Measurements from ENCODE around the gene MEG3.

Gene MEG3

DNA sequence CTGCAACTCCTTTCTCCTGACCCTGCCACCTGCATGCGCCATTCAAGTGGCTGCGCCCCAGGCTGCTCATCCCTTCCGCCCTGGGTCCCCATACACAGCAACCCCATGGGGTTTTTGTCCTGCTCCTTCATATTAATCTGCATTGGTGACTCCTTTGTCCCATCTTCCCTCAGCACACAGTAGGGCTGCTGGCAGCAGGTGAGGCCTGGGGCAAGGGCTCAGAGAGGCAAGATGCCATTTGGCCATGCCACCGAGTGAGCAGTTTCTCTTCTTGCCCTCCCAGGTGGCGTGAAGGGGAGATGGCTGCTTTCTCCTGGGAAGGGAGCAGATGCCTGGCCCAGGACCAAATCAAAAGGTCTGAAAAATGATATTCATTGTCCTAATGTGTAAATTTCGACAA lies 68.5 kb downstream of the MEG3 start:
- Histone ChIP-seq H3K9ac (no peak overlapping the region), H3K27me3 (ENCODE audit: control insufficient read depth, insufficient read depth, low read length) (no peaks in the 10 kb centered on the region), H3K27ac (no peak overlapping the region), H3K4me1 (no peaks in the 10 kb centered on the region), H3K4me3 (ENCODE audit: low read depth, low read length) (no peak overlapping the region), H3K79me2 (no peaks in the 10 kb centered on the region), H3K36me3 (ENCODE audit: control insufficient read depth, insufficient read depth, low read length) (no peaks in the 10 kb centered on the region), H3K9me3 (ENCODE audit: control insufficient read depth, low read length) (no peaks in the 10 kb centered on the region), H3K4me2 (ENCODE audit: low read length) (no peak overlapping the region), H2AFZ (no peak overlapping the region)
- TF ChIP-seq, protein P1, sequence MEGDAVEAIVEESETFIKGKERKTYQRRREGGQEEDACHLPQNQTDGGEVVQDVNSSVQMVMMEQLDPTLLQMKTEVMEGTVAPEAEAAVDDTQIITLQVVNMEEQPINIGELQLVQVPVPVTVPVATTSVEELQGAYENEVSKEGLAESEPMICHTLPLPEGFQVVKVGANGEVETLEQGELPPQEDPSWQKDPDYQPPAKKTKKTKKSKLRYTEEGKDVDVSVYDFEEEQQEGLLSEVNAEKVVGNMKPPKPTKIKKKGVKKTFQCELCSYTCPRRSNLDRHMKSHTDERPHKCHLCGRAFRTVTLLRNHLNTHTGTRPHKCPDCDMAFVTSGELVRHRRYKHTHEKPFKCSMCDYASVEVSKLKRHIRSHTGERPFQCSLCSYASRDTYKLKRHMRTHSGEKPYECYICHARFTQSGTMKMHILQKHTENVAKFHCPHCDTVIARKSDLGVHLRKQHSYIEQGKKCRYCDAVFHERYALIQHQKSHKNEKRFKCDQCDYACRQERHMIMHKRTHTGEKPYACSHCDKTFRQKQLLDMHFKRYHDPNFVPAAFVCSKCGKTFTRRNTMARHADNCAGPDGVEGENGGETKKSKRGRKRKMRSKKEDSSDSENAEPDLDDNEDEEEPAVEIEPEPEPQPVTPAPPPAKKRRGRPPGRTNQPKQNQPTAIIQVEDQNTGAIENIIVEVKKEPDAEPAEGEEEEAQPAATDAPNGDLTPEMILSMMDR (IDR thresholded peaks at IDR 0.05) = no peak

DNA sequence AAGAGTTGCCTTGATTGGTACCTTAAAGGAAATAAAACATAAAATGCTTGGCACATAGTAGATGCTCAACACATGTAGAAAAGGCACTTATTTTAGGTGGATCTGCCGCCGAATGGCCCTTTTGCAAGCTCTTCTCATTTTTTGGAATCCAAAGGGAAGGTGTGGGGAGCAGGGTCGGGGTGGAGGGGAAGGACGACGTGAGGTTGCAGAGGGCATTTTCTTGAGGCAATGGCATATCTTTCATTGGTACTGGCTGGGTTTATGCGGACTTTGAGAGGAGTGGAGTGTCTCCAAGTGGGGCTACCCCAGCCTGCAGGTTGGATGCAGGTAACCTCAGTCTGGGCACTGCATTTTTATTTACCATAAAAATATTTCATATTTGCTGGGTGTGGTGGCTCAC lies 69.5 kb downstream of the MEG3 start:
- TF ChIP-seq, protein P1 (IDR thresholded peaks at IDR 0.05) = no peak
- Histone ChIP-seq H3K9ac (no peak overlapping the region), H3K4me2 (ENCODE audit: low read length) (no peak overlapping the region), H3K36me3 (ENCODE audit: control insufficient read depth, insufficient read depth, low read length) (no peaks in the 10 kb centered on the region), H3K4me1 (no peaks in the 10 kb centered on the region), H2AFZ (no peak overlapping the region), H3K9me3 (ENCODE audit: control insufficient read depth, low read length) (no peaks in the 10 kb centered on the region), H3K79me2 (no peaks in the 10 kb centered on the region), H3K4me3 (ENCODE audit: low read depth, low read length) (no peak overlapping the region), H3K27me3 (ENCODE audit: control insufficient read depth, insufficient read depth, low read length) (no peaks in the 10 kb centered on the region), H3K27ac (no peak overlapping the region)

DNA sequence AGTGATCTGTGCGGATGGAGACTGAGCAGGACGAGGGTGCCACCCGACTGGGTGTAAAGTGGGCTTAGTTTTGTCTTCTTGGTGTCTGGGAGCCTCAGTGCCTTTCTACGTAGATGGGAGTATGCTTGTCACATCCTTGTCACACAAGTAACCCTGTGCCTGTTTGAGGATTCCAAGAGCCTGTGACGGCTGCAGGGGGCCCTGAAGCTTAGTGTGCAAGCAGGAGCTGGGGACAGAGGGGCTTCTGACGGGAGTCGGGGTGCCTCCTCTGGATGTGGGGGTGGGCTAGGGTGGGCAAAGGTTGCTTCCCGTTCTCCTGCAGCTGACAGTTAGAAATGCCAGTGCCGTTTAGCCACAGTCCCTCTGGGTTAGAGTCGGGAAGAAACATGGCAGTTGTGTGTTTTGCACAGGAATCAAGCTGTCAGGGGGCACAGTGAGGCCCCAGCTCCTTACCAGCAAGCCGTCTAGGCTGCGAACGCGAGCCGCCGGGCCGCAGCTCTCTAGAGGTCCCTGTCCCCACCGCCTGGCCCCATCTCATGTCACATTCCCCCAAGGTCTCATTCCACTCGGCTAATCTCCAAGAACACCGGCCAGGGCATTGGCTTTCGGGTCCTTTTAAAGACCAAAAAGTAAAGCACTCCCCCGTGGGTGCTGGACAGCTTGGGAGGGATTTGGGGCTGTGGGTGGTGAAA lies 70.6 kb downstream of the MEG3 start:
- Histone ChIP-seq H3K4me2 (ENCODE audit: low read length) (no peak overlapping the region), H3K79me2 (no peaks in the 10 kb centered on the region), H3K4me3 (ENCODE audit: low read depth, low read length) (no peak overlapping the region), H2AFZ (no peak overlapping the region), H3K27me3 (ENCODE audit: control insufficient read depth, insufficient read depth, low read length) (no peaks in the 10 kb centered on the region), H3K36me3 (ENCODE audit: control insufficient read depth, insufficient read depth, low read length) (no peaks in the 10 kb centered on the region), H3K9ac (no peak overlapping the region), H3K27ac (no peak overlapping the region), H3K9me3 (ENCODE audit: control insufficient read depth, low read length) (no peaks in the 10 kb centered on the region), H3K4me1 (no peaks in the 10 kb centered on the region)
- TF ChIP-seq, protein P1 (IDR thresholded peaks at IDR 0.05) = no peak

DNA sequence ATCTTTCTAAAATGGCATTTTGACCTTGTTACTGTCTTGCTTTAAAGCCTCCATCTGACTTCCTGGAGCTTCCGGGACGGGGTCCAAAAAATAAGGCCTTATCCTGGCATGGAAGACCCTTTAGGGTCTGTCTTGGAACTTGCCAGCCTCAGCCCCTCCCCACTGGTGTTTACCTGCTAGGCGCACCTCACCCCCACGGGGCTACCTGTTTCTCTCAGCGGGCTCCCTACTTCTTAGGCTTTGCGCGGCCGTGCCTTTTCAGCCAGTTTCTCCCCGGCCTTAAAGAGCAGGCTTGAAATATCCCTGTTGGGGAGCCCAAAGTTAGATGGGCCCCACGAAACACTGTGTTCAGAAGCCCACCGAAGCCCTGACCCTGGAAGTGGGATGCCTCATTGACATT lies 72.5 kb downstream of the MEG3 start:
- Histone ChIP-seq H3K36me3 (ENCODE audit: control insufficient read depth, insufficient read depth, low read length) (no peaks in the 10 kb centered on the region), H3K27me3 (ENCODE audit: control insufficient read depth, insufficient read depth, low read length) (no peaks in the 10 kb centered on the region), H3K4me1 (no peaks in the 10 kb centered on the region)

More for the DNA sequence above, 72.5 kb downstream of the MEG3 start:
- Histone ChIP-seq H3K9ac (no peak overlapping the region), H3K9me3 (ENCODE audit: control insufficient read depth, low read length) (no peaks in the 10 kb centered on the region), H3K4me3 (ENCODE audit: low read depth, low read length) (no peak overlapping the region), H3K79me2 (no peaks in the 10 kb centered on the region), H3K4me2 (ENCODE audit: low read length) (no peak overlapping the region), H3K27ac (no peak overlapping the region), H2AFZ (no peak overlapping the region)
- TF ChIP-seq, protein P1 (IDR thresholded peaks at IDR 0.05) = no peak
